Neutrophil (primary cell): Measurements from ENCODE around the gene FGD2.
A peak's percentile ranks its signal among the peaks of the same experiment; 100 is the strongest.

Experiments used
- H3K27ac ChIP-seq: fragments of 200-600 bp; sonication (generic); 2 replicates; pipeline ENCODE4 v1.5.1; 2016; ENCODE audit warnings: mild to moderate bottlenecking, moderate library complexity
- H3K27me3 ChIP-seq: fragments of 200-600 bp; sonication (generic); 2 replicates; pipeline ENCODE4 v1.6.0; 2016; ENCODE audit warnings: mild to moderate bottlenecking
- H3K36me3 ChIP-seq: fragments of 200-600 bp; sonication (generic); 2 replicates; pipeline ENCODE4 v1.5.1; 2017
- H3K4me1 ChIP-seq, 2 experiments: fragments of 200-600 bp in 1 of 2; sonication (generic) in 1 of 2; 1 replicate in 1 of 2; 2 replicates in 1 of 2; pipeline versions ENCODE4 v1.5.1 to v1.6.1; 2013 to 2016; ENCODE audit warnings: low read depth in 1 of 2, low read length in 1 of 2, mild to moderate bottlenecking in 1 of 2, moderate library complexity in 1 of 2; ENCODE audit not compliant: control insufficient read depth in 1 of 2, insufficient read depth in 1 of 2
- H3K4me3 ChIP-seq, 2 experiments: fragments of 200-600 bp in 1 of 2; sonication (generic) in 1 of 2; 1 replicate in 1 of 2; 2 replicates in 1 of 2; pipeline ENCODE4 v1.5.1; 2013 to 2016; ENCODE audit warnings: low read depth in 1 of 2, low read length in 1 of 2, mild to moderate bottlenecking in 1 of 2, moderate library complexity in 1 of 2
- H3K9me3 ChIP-seq: fragments of 200-600 bp; sonication (generic); 2 replicates; pipeline ENCODE4 v1.5.1; 2016
- TF ChIP-seq, protein P1 (sequence below): fragments of 200-600 bp; sonication (generic); IDR thresholded peaks from 2 replicates; pipeline ENCODE4 v1.5.1; 2016; ENCODE audit warnings: antibody characterized with exemption

Gene FGD2

DNA sequence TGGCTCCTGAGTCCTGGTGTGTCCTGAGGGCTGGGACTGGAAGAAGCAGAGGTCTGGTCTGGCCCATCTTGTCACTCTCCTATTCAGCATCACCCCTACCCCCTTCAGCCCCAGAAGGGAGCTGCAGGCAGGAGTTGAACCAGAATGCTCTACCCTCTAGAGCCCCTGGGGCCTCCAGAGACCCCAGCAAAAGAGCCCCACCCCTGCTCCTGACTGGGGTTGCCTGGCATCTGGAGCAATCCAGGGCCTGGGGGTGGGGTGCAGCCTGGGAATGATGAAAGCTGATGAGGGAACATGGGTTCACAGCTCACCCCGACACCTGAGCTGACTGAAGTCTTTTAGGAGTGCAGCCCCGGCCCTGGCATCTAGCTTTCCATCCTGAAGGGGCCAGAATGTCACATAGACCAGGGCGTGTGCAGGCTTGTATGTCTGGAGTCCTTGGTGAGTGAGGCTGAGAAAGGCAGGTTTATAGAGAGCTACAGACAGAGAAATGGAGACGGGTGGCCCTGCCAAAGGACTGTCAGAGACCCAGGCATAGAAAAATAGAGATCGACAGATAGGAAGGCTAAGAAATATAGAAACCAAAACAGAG lies 12.2 kb downstream of the FGD2 start:
- peaks cover 12 to 20% of the 10 kb centered on the region in 2 experiments for H3K4me1 ChIP-seq
- TF ChIP-seq, protein P1, sequence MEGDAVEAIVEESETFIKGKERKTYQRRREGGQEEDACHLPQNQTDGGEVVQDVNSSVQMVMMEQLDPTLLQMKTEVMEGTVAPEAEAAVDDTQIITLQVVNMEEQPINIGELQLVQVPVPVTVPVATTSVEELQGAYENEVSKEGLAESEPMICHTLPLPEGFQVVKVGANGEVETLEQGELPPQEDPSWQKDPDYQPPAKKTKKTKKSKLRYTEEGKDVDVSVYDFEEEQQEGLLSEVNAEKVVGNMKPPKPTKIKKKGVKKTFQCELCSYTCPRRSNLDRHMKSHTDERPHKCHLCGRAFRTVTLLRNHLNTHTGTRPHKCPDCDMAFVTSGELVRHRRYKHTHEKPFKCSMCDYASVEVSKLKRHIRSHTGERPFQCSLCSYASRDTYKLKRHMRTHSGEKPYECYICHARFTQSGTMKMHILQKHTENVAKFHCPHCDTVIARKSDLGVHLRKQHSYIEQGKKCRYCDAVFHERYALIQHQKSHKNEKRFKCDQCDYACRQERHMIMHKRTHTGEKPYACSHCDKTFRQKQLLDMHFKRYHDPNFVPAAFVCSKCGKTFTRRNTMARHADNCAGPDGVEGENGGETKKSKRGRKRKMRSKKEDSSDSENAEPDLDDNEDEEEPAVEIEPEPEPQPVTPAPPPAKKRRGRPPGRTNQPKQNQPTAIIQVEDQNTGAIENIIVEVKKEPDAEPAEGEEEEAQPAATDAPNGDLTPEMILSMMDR, result no peak
- H3K27ac ChIP-seq, result no peak overlapping the region

DNA sequence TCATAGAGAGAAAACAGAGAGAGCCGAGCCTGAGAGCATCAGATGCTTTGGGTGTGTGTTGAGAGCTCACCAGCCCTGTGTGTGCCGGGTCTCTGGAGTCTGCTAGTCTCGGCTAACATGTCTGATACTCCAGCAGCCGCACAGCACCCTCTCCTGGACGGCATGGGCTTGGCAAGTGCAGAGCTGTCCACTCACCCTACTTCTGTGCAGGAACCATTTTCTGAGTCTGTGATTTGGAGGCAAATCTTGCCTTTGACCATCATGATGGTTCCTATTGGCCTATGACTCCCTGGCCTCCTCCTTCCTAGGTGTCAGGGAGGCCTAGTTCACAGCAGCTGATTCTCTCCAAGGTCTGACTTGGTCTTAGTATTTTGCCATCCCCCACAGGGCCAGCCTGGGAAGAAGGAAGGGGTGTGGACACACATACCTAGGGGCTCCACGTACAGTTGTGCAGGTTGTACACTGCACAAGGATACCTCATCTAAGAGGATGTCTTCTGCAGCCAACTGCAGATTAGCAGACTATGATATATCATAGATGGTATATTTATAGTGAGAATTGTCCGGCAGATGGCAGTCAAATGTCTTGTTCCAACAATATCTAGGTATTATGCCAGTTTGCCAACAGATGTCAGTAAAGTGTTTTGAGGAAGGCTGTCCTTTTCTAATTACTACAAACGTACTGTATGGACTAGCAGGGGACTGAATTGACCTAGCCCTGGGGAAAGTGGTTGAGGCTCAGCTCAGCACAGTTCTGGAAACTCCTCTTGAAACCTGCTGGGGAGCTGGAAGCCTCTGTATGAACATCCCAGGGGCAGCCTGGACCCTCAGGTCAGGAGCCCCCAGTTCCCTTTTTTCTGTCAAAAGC lies 13.0 kb downstream of the FGD2 start:
- Histone ChIP-seq H3K9me3 (no peaks in the 10 kb centered on the region), H3K27me3 (no peaks in the 10 kb centered on the region), H3K4me1 (peaks cover 12 to 20% of the 10 kb centered on the region in 2 experiments), H3K4me3 (no peak overlapping the region), H3K27ac (peak overlapping the region; percentile 49), H3K36me3 (no peaks in the 10 kb centered on the region)
- TF ChIP-seq, protein P1, result peak; percentile 88

More for the DNA sequence above, 12.2 kb downstream of the FGD2 start:
- H3K36me3 ChIP-seq, result no peaks in the 10 kb centered on the region
- no peaks in the 10 kb centered on the region for H3K9me3 ChIP-seq
- H3K4me3 ChIP-seq, result no peak overlapping the region
- H3K27me3 ChIP-seq, result no peaks in the 10 kb centered on the region

DNA sequence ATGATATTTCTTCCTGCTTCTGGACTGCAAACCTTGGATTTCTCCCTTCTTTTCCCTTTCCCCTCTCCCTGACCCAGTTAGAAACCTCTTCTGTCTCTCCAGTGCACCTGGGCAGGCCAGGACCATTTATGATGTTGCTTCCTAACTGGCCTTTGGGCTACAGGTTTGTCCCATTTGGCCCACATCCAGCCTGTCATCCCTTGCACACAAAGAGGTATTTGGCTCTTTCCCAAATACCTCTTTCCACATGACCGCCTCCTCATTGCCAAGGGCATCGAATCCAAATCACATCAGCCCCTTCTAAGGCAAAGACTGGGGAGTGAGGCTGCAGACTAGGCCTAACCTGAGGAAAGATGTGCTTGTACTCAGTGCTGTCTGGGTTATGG lies 13.6 kb downstream of the FGD2 start:
- Histone ChIP-seq H3K36me3 (no peaks in the 10 kb centered on the region), H3K27me3 (no peaks in the 10 kb centered on the region), H3K27ac (peak overlapping the region; percentile 49), H3K4me3 (no peak overlapping the region), H3K9me3 (no peaks in the 10 kb centered on the region), H3K4me1 (peaks cover 12 to 20% of the 10 kb centered on the region in 2 experiments)
- TF ChIP-seq, protein P1, result no peak

DNA sequence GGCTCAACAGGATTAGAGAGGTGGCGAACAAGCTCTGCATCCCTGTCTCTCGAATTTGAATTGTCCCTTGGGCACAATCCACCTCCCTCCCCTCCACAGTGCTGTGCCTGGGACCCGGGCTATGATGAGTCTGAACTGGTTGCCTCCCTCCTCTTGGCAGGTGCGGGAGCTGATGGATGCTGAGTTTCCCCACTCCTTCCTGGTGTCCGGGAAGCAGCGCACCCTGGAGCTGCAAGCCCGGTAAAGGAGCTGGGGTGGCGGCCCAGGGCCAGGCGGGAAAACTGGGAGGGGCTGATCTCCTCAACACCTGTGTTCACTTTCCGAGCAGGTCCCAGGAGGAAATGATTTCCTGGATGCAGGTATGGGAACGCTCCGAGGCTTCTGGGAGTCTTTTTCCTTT lies 14.9 kb downstream of the FGD2 start:
- peaks cover 12 to 20% of the 10 kb centered on the region in 2 experiments for H3K4me1 ChIP-seq
- TF ChIP-seq, protein P1, result no peak
- H3K9me3 ChIP-seq, result no peaks in the 10 kb centered on the region
- H3K36me3 ChIP-seq, result no peaks in the 10 kb centered on the region
- H3K27ac ChIP-seq, result no peak overlapping the region
- H3K27me3 ChIP-seq, result no peaks in the 10 kb centered on the region
- H3K4me3 ChIP-seq, result no peak overlapping the region

- H3K4me1 ChIP-seq, result peaks cover 12 to 20% of the 10 kb centered on the region in 2 experiments
- H3K4me3 ChIP-seq, result no peak overlapping the region
- TF ChIP-seq, protein P1, result no peak
- no peaks in the 10 kb centered on the region for H3K9me3 ChIP-seq
- H3K27me3 ChIP-seq, result no peaks in the 10 kb centered on the region
- H3K27ac ChIP-seq, result no peak overlapping the region
- no peaks in the 10 kb centered on the region for H3K36me3 ChIP-seq
Measured at GRCh38 chr6:37020812-37021211, 15.4 kb downstream of the FGD2 start.
